B cell (primary cell): ENCODE measurements around the gene CFAP90. TPM values are rescaled to one million over a fixed set of nuclear protein-coding genes. Genes with fewer than 3 reads are reported as not detected.

Experiments used
- ATAC-seq: fragments of 200-7000 bp; cut with Tn5 transposase; one replicate; pipeline ENCODE4 v1.10.0; 2021; ENCODE audit warnings: low read depth, mild to moderate bottlenecking, moderate number of reproducible peaks, moderate library complexity
- CTCF ChIA-PET: fragments of 350-600 bp; sonication (Branson Sonifier 250); formaldehyde crosslinking; loops from one replicate; lab custom pipeline; 2021; ENCODE audit warnings: antibody characterized with exemption, inconsistent platforms; lab: Charles Lee
- POLR2A ChIA-PET: fragments of 350-600 bp; sonication (Branson Sonifier 250); formaldehyde crosslinking; loops from one replicate; lab custom pipeline; 2021; ENCODE audit warnings: antibody characterized with exemption; lab: Charles Lee
- DNase-seq: peaks from one replicate; pipeline ENCODE4 v3.0.0; 2013
- H2AFZ ChIP-seq: 2 replicates; pipeline ENCODE4 v1.6.1; 2012; ENCODE audit warnings: mild to moderate bottlenecking, low read depth, low read length; ENCODE audit not compliant: insufficient read depth, poor library complexity, severe bottlenecking
- H3K27ac ChIP-seq, 2 donors: 1 replicate in 1 of 2; 2 replicates in 1 of 2; pipeline ENCODE4 v1.5.1; 2012 to 2013; ENCODE audit warnings: low read length in 2 of 2, mild to moderate bottlenecking in 2 of 2, moderate library complexity in 1 of 2
- H3K27me3 ChIP-seq, 4 experiments: fragments of 200-600 bp in 1 of 4; sonication (generic) in 1 of 4; replicated peaks in 1 of 4; 1 replicate in 2 of 4; 2 replicates in 2 of 4; pipeline versions ENCODE4 v1.6.1 to v1.7.0; 2013 to 2016; ENCODE audit warnings: low read length in 3 of 4, mild to moderate bottlenecking in 2 of 4, mixed read lengths in 1 of 4, moderate library complexity in 1 of 4; ENCODE audit not compliant: insufficient read depth in 4 of 4, control insufficient read depth in 3 of 4; ENCODE audit errors: control extremely low read depth in 1 of 4
- H3K36me3 ChIP-seq, 2 experiments: replicated peaks in 1 of 2; 1 replicate in 1 of 2; 2 replicates in 1 of 2; pipeline versions ENCODE4 v1.6.1 to v1.7.1; 2013; ENCODE audit warnings: low read length in 1 of 2; ENCODE audit not compliant: insufficient read depth in 2 of 2, control insufficient read depth in 1 of 2; ENCODE audit errors: control extremely low read depth in 1 of 2, extremely low read depth in 1 of 2
- H3K4me1 ChIP-seq, 2 donors: fragments of 200-600 bp in 1 of 2; sonication (generic) in 1 of 2; 1 replicate in 1 of 2; 2 replicates in 1 of 2; pipeline versions ENCODE4 v1.5.1 to v1.6.1; 2013 to 2017; ENCODE audit warnings: low read length in 2 of 2; ENCODE audit not compliant: control insufficient read depth in 2 of 2, insufficient read depth in 2 of 2
- H3K4me2 ChIP-seq: replicated peaks from 2 replicates; pipeline ENCODE3; 2012; ENCODE audit warnings: mild to moderate bottlenecking, low read depth, low read length; ENCODE audit not compliant: poor library complexity, severe bottlenecking
- H3K4me3 ChIP-seq, 5 experiments: fragments of 200-600 bp in 1 of 5; sonication (generic) in 1 of 5; 1 replicate in 3 of 5; 2 replicates in 2 of 5; pipeline versions ENCODE4 v1.5.1 to v1.7.0; 2011 to 2016; ENCODE audit warnings: low read length in 4 of 5, mild to moderate bottlenecking in 4 of 5, low read depth in 2 of 5, control low read depth in 1 of 5, moderate library complexity in 1 of 5; ENCODE audit not compliant: insufficient read depth in 1 of 5; ENCODE audit errors: control extremely low read depth in 1 of 5, extremely low read depth in 1 of 5
- H3K79me2 ChIP-seq: fragments of 200-600 bp; sonication (generic); one replicate; pipeline ENCODE4 v1.6.0; 2016; ENCODE audit warnings: low read length; ENCODE audit not compliant: control insufficient read depth, insufficient read depth
- H3K9ac ChIP-seq: fragments of 200-600 bp; sonication (generic); 2 replicates; pipeline ENCODE4 v1.6.1; 2017; ENCODE audit warnings: mild to moderate bottlenecking, low read length, moderate library complexity
- H3K9me3 ChIP-seq, 3 donors: one replicate each; pipeline versions ENCODE4 v1.6.1 to v1.7.1; 2013; ENCODE audit warnings: low read length in 2 of 3; ENCODE audit not compliant: control insufficient read depth in 2 of 3, insufficient read depth in 1 of 3; ENCODE audit errors: control extremely low read depth in 1 of 3
- H4K20me1 ChIP-seq: 2 replicates; pipeline ENCODE4 v1.6.0; 2012; ENCODE audit warnings: mild to moderate bottlenecking, low read length; ENCODE audit not compliant: insufficient read depth, control insufficient read depth, poor library complexity, severe bottlenecking
- H3K27ac Mint-ChIP-seq: one replicate; pipeline ENCODE4 v1.8.0; 2021; ENCODE audit warnings: mixed read lengths
- H3K27me3 Mint-ChIP-seq: one replicate; pipeline ENCODE4 v1.8.0; 2021; ENCODE audit warnings: mixed read lengths
- H3K4me1 Mint-ChIP-seq: one replicate; pipeline ENCODE4 v1.8.0; 2021; ENCODE audit warnings: mixed read lengths
- H3K4me3 Mint-ChIP-seq: one replicate; pipeline ENCODE4 v1.8.0; 2021; ENCODE audit warnings: mixed read lengths
- H3K9me3 Mint-ChIP-seq: one replicate; pipeline ENCODE4 v1.8.0; 2022; ENCODE audit warnings: mixed read lengths; ENCODE audit not compliant: insufficient read depth
- EZH2 ChIP-seq: IDR thresholded peaks from 2 replicates; pipeline ENCODE4 v1.6.1; 2012; ENCODE audit warnings: borderline replicate concordance, low read depth, mild to moderate bottlenecking, moderate library complexity, low read length; ENCODE audit not compliant: insufficient read depth, poor library complexity, severe bottlenecking
- WGBS: methylation state at CpG from one replicate; pipeline ENCODE4 v1.1.5; 2013; ENCODE audit warnings: missing lambda C conversion rate; ENCODE audit not compliant: insufficient coverage; 5-methylcytosine and 5-hydroxymethylcytosine counted together
- intact Hi-C: fragments of 100-400 bp; cut with micrococcal nuclease; formaldehyde crosslinking; loops from one replicate; pipeline ENCODE4 v1.10.0; 2022
- polyA plus RNA-seq: library from polyadenylated mRNA; depleted of rRNA; stranded (reverse); fragments of >200 nt; gene quantifications from 2 replicates; pipeline ENCODE4 v1.2.3, GENCODE V29; 2012
- total RNA-seq, 2 donors: library from RNA; stranded (reverse); fragments of 120-200 nt in 1 of 2; gene quantifications; 1 replicate in 1 of 2; 2 replicates in 1 of 2; pipeline versions ENCODE4 v1.2.3 to v1.2.4, GENCODE V29; 2013 to 2022
- TF ChIP-seq, protein P1 (sequence below): fragments of 200-600 bp; IDR thresholded peaks from one replicate; pipeline ENCODE4 v1.8.0; 2022; ENCODE audit warnings: antibody characterized with exemption, mild to moderate bottlenecking

The CFAP90 gene
- total and polyA plus RNA-seq, 2 donors (not counting 1 experiment from before 2014, with no cell fraction given) = not detected

DNA sequence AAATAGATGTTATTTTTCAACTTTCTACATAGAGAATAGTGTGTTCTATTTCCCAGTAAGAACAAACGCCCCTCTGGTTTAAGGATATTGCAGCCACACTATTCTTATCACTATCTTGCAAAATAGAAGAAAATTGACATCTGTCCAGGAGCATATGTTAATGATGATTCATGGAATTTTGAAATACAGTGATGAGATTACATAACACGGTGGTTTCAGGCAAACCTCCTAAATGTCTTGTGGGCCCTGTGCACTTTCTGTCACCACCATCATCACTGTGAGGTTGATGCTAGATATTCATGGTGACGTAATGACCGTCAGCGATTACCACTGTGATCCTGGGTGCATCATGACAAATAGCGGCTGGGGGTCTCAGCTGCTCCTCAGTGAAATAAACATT is 48.1 kb downstream of the CFAP90 start:
- no CpG with 5 or more reads among the region's 6 CpGs for WGBS
- Mint-ChIP-seq H3K9me3 (no peaks in the 10 kb centered on the region), H3K4me3 (no peak overlapping the region), H3K27ac (no peak overlapping the region), H3K27me3 (no peaks in the 10 kb centered on the region), H3K4me1 (no peaks in the 10 kb centered on the region)
- POLR2A ChIA-PET = no interaction called here
- ATAC-seq (no peak), DNase-seq (no peak)
- H2AFZ ChIP-seq = no peak overlapping the region
- no peaks in the 10 kb centered on the region for H4K20me1 ChIP-seq
- H3K27ac ChIP-seq = no peak overlapping the region
- no peak for TF ChIP-seq EZH2
- TF ChIP-seq, protein P1, sequence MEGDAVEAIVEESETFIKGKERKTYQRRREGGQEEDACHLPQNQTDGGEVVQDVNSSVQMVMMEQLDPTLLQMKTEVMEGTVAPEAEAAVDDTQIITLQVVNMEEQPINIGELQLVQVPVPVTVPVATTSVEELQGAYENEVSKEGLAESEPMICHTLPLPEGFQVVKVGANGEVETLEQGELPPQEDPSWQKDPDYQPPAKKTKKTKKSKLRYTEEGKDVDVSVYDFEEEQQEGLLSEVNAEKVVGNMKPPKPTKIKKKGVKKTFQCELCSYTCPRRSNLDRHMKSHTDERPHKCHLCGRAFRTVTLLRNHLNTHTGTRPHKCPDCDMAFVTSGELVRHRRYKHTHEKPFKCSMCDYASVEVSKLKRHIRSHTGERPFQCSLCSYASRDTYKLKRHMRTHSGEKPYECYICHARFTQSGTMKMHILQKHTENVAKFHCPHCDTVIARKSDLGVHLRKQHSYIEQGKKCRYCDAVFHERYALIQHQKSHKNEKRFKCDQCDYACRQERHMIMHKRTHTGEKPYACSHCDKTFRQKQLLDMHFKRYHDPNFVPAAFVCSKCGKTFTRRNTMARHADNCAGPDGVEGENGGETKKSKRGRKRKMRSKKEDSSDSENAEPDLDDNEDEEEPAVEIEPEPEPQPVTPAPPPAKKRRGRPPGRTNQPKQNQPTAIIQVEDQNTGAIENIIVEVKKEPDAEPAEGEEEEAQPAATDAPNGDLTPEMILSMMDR = no peak
- H3K79me2 ChIP-seq = no peaks in the 10 kb centered on the region
- no peaks in the 10 kb centered on the region for H3K9me3 ChIP-seq
- no peak overlapping the region for H3K9ac ChIP-seq
- H3K4me2 ChIP-seq = no peak overlapping the region
- CTCF ChIA-PET = no interaction called here
- no peaks in the 10 kb centered on the region for H3K27me3 ChIP-seq
- no peak overlapping the region for H3K4me3 ChIP-seq
- H3K36me3 ChIP-seq = no peaks in the 10 kb centered on the region
- intact Hi-C loops = no loop called here
- no peaks in the 10 kb centered on the region for H3K4me1 ChIP-seq

DNA sequence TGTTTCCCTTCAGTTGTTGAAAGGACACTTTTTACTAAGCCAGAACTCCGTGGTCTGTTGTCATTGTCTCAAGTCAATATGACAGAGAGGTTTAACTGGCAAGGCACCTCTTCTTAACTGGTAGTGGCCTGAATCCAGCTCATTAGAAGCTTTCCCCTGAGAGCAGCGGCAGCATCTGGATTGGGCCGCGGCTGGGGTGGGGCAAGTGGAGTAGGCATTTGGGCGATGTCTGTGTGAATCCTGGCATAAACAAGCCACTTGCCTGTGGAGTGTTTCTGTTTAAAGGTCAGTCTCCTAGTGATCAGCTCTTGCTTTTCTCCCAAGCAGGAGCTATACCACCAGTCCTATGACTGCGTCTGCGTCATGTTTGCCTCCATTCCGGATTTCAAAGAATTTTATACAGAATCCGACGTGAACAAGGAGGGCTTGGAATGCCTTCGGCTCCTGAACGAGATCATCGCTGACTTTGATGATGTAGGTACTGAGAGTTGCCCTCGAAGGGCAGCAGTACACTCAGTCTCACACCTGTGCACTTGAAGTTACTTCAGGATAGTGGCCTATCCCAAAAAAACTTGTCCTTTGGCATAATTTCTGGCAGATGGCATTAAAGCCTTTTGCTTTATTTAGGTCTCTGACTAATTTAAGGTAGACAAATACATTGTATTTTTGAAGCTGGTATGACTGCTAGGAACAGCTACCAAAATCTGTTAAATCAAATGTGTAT is 48.9 kb downstream of the CFAP90 start:
- DNase-seq (no peak), ATAC-seq (no peak)
- H3K9me3 Mint-ChIP-seq = no peaks in the 10 kb centered on the region
- Histone ChIP-seq H3K27ac (no peak overlapping the region), H3K4me3 (no peak overlapping the region), H3K27me3 (no peaks in the 10 kb centered on the region), H3K36me3 (no peaks in the 10 kb centered on the region), H2AFZ (no peak overlapping the region), H3K4me2 (no peak overlapping the region), H3K9ac (no peak overlapping the region), H3K4me1 (no peaks in the 10 kb centered on the region), H3K79me2 (no peaks in the 10 kb centered on the region), H4K20me1 (no peaks in the 10 kb centered on the region), H3K9me3 (no peaks in the 10 kb centered on the region)
- 93% methylated on average over 13 of the region's 14 CpGs for WGBS
- H3K4me3 Mint-ChIP-seq = no peak overlapping the region
- H3K27ac Mint-ChIP-seq = no peak overlapping the region
- intact Hi-C loops = no loop called here
- no peaks in the 10 kb centered on the region for H3K4me1 Mint-ChIP-seq
- CTCF ChIA-PET = no interaction called here
- POLR2A ChIA-PET = no interaction called here
- TF ChIP-seq, protein P1 = no peak
- TF ChIP-seq EZH2 = no peak
- H3K27me3 Mint-ChIP-seq = no peaks in the 10 kb centered on the region
